HFF-Myc (cell line): ENCODE data around the gene SP100.

Experiments used
- DNase-seq: peaks from one replicate; pipeline ENCODE4 v3.0.0-alpha.2; 2011; ENCODE audit warnings: low read depth; ENCODE audit errors: extremely low read depth
- H3K4me3 ChIP-seq: replicated peaks from 2 replicates; pipeline ENCODE4 v1.5.1; 2011; ENCODE audit warnings: low read depth, mild to moderate bottlenecking, control low read depth, low read length
- TF ChIP-seq, protein P1 (sequence below): IDR thresholded peaks from 2 replicates; pipeline ENCODE4 v1.5.1; 2012; ENCODE audit warnings: mild to moderate bottlenecking, low read depth, low read length, control low read depth; ENCODE audit errors: missing control alignments

Gene SP100

DNA sequence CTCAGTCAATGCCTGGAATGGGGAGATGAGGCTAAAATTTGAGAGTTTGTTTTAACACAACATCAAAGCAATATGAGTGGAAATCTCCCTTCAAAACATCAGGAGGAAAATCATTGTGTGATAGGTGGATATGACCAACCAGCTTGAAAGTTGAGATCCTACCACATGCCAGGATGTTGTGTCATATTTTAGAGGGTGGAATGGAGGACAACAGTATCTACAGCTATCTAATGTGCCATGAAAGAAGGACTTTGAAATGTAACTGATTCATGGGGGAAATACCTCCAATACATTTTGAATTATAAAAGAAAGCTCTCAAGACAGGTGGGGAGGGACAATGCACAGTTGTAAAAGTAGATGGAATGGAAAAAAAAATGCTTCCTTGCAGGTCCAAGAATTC lies 87.8 kb downstream of the SP100 start:
- H3K4me3 ChIP-seq = no peak overlapping the region
- TF ChIP-seq, protein P1, sequence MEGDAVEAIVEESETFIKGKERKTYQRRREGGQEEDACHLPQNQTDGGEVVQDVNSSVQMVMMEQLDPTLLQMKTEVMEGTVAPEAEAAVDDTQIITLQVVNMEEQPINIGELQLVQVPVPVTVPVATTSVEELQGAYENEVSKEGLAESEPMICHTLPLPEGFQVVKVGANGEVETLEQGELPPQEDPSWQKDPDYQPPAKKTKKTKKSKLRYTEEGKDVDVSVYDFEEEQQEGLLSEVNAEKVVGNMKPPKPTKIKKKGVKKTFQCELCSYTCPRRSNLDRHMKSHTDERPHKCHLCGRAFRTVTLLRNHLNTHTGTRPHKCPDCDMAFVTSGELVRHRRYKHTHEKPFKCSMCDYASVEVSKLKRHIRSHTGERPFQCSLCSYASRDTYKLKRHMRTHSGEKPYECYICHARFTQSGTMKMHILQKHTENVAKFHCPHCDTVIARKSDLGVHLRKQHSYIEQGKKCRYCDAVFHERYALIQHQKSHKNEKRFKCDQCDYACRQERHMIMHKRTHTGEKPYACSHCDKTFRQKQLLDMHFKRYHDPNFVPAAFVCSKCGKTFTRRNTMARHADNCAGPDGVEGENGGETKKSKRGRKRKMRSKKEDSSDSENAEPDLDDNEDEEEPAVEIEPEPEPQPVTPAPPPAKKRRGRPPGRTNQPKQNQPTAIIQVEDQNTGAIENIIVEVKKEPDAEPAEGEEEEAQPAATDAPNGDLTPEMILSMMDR = no peak
- DNase-seq = no peak

DNA sequence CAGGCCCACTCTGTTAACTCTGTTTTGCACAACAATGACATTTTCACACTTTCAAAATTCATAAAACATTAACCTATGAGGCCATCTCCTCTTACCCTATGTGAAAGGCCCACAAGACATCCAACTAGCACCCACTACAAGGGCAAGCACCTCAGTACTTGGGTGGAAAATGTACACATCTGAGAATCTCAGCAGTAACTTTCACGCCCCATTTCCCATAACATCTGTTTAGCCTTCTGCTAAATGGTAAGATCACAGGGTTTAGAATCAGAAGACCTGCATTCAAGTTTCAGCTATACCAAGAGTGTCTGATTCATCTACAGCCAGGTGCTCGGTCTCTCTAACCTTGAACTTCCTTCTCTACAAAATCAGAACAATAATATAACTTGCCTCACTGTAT lies 89.2 kb downstream of the SP100 start:
- no peak for DNase-seq
- TF ChIP-seq, protein P1 = no peak
- no peak overlapping the region for H3K4me3 ChIP-seq

DNA sequence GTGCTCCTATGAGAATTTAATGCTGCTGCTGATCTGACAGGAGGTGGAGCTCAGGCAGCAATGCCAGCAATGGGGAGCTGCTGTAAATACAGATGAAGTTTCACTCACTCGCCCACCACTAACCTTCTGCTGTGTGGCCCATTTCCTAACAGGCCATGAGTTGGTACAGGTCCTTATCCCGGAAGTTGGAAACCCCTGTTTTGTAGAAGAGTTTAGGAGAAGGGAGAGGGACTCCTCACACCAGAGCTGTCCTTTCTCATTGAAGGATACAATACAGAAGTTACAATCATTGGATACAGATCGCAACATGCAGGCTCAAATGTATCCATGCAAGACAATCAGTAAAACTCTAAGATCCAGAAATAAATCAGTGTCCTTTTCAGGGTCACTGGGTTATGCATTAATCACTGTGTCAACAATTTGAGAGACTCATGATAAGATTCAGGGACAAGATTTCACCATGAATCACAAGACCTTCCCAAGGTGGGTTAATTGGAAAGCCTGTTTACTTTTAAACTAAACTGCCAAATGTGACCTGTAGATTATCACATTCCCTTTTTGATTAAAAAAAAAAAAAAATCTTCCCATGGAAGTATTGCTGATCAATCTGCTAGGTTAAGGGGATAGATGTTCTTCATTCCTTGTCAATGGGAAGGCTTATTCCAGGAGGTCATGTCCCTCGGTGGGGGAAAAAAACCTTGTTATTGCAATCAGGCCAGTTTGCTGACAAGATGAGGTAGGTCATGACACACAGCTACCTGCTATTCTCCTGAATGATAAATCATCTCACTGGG lies 97.2 kb downstream of the SP100 start:
- DNase-seq = no peak
- TF ChIP-seq, protein P1 = no peak

DNA sequence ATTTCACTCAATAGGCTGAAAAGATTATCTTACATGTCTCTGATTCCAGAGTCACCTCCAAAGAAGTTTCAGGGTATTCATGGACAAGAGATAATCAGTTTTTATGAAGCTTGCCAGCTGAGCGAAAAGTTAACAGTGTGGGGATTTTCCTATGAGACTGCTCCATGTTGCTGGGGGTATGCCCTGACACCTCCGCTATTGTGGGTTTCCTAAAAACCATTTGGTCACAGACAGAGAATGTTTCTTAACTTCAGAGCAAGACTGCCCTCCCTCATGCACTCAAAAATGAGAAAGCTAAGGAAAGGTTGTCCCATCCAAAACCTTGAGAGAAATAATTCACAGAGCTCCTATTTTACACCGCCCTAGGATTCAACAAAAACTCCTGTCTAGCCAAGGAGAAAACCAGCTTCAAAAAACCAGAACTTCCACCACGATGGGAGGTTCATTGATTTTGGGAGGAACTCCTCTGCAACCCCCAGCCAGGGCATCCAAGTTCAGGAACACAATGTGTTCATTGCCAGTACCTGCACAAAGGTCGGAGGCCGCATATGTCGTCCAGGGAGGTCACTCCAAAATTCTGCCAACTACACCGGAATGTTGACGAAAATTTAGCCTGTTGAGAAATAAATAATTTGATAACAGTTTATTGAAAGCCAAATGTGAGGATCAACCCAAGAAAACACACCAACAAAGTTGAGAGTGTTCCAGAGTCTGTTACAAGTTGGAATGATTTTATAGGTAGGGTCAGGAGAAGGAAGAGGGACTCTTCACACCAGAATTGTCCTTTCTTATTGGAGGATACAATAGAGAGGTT lies 104.3 kb downstream of the SP100 start:
- H3K4me3 ChIP-seq = no peak overlapping the region
- TF ChIP-seq, protein P1 = no peak
- no peak for DNase-seq

More for the DNA sequence above, 97.2 kb downstream of the SP100 start:
- H3K4me3 ChIP-seq = no peak overlapping the region

DNA sequence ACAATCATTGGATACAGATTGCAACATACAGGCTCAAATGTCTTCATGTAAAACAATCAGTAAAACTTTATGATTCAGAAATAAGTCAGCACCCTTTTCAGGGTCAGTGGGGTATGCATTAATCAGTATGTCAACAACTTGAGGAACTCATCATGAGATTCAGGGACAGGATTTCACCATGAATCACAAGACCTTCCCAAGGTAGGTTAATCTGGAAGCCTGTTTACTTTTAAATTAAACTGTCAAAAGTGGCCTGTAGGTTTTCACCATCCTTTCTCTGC lies 104.8 kb downstream of the SP100 start:
- no peak for DNase-seq
- no peak overlapping the region for H3K4me3 ChIP-seq
- TF ChIP-seq, protein P1 = no peak

DNA sequence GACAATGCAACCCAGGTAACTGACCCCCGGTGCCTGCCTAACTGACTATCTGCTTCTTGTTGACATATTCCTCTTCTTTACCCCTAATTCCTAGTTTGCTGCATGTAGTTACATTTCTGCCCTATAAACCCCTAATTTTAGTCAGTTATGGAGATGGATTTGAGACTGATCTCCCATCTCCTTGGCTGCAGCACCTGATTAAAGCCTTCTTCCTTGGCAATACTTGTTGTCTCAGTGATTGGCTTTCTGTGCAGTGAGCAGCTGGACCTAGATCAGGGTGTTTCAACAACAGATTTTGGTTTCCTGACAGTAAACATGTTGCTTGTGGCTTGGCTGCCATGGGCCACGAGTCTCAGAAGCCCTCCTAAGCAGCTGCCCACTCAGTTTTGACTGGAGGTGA lies 105.4 kb downstream of the SP100 start:
- no peak for DNase-seq
- TF ChIP-seq, protein P1 = no peak
- H3K4me3 ChIP-seq = no peak overlapping the region
